NCI-H2171 treated with DMSO at 0.1 percent for 48 hours (cell line): Measurements from ENCODE around the gene ATG9B.

Source experiments
- DNase-seq: peaks from one replicate; lab custom pipeline; 2025; lab: John Stamatoyannopoulos, UW

The ATG9B gene

GRCh38 chr7:150978126-150978789 lies 46.0 kb downstream of the ATG9B start, which contains the start of gene KCNH2:
Gene KCNH2 (minus strand): TSS chr7:150978321. CDS start chr7:150977913, 408 bp downstream.
- DNase-seq: peak; percentile 89

GRCh38 chr7:150977382-150978125 lies 46.7 kb downstream of the ATG9B start:
- DNase-seq: peak; percentile 25

DNA sequence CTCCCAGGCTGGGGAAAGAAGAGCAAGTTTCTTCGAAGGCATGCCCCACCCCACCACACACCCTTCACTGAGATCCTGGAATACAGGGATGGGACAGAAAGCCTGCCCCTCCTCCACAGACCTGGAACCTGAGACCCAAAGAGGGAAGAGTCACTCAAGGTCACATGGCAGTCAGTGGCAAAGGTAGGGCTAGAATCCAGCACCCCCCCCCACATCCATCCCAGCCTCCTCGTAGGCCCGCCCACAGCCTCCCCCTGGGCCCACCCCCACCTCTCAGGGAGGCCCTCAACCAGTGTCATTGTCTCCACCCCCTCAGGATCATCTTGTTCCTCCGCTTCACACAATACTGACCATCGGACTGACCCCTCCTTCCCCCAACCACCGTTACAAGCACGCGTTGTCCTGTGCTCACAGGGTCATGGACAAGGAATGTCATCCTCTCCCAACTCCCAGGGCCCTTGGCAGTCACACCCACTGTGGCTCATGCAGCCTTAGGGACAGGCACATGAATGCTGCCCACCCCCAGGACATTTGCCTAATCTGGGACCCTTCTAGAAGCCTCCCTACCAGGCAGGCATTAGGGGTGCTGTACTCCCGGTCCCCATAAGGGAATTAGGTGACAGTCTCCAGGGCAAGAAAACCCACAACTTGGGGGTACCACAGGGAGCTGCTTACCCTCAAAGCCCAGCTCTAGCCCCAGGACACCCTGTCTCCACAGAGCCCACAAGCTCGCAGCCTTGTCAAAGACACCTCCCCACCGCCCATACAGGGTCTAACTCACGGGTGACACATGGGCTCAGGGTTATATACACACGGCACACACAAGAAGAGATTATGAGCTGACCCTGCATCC lies 47.5 kb downstream of the ATG9B start:
- DNase-seq: peak; percentile 18

DNA sequence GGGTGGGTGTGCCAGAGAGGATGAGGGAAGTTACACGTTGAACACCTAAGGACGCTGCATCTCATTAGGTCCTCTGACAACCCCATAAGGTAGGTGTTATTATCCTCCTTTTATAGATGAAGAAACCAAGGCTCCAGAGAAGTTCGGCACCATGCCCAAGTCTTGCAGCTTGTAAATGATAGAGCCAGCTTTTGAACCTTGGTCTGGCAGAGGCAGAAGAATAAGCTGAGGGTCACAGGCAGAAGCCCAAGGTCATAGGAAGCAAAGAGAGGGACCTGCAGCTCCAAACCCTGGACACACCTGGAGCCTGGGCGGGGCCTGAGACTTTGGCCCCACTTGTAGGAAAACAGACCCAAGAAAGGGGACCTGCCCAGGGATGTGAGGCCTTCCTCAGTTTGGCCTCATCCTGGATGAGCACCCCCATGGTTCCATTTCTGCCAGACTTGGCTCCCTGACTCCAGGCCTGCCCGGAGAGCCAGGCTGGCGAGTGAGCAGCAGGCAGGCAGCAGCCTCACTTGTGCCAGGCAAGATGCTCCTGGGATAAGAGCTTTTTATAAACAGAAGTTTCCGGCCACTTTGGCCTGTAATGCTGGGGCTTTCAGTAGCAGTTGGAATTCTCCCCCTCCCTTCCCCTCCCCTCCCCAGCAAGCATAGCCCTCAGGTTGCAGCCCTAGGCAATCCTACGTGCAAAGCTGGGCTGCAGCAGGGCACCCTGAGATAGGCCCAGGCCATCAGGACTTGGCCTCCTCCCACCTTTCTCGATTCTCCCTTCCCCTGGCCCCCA lies 48.6 kb downstream of the ATG9B start:
- DNase-seq: no peak

DNA sequence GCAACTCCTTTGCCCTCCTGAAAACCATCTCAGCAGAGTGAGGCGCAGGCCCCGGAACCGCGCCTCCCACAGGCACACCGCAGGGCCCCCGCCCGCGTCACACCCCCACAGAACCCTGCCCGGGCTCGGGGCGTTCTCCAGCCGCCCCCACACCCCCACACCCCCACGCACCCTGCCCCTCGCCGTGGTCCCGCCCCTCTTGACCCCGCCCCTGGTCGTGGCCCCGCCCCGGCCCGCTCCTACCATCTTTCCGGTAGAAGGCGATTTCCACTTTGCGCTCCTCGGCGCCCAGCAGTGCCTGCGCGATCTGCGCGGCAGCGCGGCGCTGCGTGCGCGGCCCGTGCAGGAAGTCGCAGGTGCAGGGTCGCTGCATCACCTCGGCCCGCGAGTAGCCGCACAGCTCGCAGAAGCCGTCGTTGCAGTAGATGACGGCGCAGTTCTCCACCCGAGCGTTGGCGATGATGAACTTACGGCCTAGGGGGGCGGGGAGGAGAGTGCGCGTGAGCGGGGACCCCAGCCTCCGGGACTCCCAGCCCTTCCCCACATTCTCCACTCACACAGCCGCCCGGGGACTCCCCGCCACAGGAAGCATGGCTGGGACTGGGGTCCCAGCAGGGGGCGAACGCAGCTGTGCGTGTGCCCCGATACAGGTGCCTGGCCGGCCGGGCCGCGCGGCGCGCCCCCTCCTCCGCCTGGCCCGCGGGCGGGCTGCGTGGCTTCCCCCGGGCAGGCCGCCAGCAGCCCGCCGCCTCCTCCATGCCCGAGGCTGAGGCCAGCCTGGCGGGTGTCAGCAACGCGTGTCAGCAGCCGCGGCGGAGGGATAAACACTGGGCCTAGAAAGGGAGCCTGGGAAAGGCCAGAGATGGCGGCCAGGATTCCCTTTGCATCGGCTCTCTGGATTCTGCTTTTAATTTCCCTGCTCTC lies 49.6 kb downstream of the ATG9B start:
- peak; percentile 78 for DNase-seq

DNA sequence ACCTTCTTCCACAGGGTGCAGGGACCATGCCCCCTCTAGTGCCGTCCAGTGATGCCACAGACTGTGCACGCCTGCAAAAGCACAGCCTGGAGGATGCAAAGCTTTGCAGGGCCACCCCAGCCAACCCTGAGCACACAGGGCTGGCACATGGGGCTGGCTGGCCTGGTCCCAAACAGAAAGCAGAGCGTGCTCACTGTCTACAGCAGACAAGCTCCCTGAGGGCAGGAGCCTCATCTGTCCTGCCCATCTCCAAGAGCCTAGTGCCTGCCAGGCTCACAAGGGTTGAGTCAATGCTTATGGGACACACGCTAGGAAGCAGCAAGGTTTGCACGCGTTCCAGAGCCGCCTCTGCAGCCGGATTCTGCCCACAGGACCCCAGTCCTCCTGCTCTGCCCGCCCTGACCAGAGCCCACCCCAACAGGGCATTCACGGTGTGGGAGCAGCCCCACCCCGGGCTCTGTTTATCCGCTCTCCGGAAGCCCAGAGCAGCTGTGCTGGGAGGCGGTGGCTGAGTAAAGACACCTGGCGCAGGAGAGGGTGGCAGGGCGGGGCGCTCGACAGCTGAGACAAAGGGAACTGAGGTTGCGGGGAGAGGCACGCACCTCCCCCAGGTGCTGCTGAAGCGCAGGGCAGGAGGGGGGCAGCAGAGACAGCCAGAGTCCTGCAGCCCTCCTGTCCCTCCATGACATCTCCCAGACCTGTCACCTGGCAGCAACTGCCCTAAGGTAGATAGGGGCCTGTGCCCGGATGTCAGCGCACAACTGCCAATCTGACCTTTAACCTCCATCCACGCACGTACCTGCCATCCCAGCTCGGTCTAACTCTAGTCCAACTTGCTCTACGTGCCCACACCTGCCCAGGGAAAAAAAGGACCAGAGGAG lies 50.5 kb downstream of the ATG9B start:
- peak; percentile 82 for DNase-seq

- no peak for DNase-seq
These were observed 51.6 kb downstream of the ATG9B start for GRCh38 chr7:150972741-150973140.

DNA sequence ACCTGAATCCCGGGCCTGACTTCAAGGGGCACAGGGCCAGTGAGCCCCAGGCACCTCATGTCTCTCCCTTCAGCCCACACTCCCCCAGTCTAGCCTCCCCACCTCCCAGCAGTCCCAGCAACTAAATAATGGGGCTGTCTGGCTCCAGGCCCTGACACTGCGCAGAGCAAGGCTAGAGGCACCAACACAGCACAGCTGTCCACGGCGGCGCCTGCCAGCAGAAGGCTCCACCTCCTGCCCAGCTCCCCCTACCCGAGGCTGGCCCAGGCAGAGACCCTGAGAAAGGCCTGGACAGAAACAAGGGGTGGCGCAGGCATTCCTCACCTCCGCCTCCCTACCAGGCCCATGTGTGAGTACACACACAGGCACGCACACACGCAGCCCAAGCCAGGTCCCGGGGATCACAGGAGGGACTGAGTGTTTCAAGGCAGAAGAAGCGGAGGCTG lies 52.2 kb downstream of the ATG9B start:
- peak; percentile 49 for DNase-seq

GRCh38 chr7:150971242-150972022 lies 52.9 kb downstream of the ATG9B start:
- DNase-seq: peak; percentile 32

DNA sequence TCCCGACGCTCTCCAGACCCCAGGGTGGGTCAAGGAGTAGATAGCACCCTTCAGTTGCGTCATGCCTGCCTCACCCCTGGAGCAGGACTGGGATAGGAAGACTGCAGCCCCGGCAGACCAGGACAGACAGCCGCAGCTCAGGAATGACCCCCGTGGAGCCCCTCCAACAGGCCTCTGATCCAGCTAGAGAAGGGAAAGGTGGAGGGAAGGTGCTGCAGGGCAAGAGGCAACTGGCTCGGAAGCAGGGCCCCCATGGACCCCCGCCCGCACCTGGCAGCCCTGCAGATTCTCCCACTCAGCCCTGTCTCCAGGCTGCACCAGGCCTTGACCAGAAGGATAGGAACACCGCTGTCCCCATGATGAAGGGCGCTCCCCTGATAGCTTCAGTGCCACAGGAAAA lies 53.9 kb downstream of the ATG9B start:
- no peak for DNase-seq

- peak; percentile 43 for DNase-seq
These were observed 54.8 kb downstream of the ATG9B start for GRCh38 chr7:150969475-150969874.

- DNase-seq: no peak
These were observed 55.4 kb downstream of the ATG9B start for GRCh38 chr7:150968734-150969372.

DNA sequence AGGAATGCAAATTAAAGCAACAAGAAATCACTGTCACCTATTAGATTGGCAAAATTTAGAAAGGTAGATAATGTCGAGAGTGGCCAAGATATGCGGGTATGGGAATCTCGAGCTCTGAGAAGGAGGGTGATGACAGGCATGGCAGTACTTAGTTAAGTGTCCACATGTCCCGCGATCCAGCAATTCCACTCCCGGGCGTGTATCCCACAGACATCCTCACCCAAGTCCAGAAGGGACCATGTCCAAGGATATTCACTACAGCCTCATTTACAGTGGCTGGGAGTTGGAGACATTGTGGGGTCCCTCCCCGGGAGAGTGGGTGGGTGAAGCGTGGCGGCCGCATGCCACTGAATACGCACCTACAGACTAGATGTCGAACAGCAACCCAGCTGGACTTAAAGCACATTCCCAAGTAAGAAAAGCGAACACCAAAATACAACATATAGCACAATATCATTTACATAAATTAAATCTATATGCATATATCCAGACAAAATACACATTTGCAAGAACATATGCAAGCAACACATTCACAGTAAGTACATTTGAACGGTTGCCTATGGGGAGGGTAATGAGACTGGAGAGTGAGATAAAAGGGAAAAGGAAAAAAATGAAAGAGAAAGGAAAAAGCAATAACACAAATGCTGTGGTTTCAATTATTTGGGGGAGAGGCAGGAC lies 56.1 kb downstream of the ATG9B start:
- DNase-seq: no peak

- DNase-seq: peak; percentile 34
These were observed 56.9 kb downstream of the ATG9B start for GRCh38 chr7:150967349-150967748.

- no peak for DNase-seq
These were observed 58.3 kb downstream of the ATG9B start for GRCh38 chr7:150966002-150966401.

GRCh38 chr7:150965273-150965830 lies 58.9 kb downstream of the ATG9B start:
- no peak for DNase-seq
